Ishikawa (cell line): ENCODE measurements around the gene TDRD15.

Source experiments
- CEBPB ChIP-seq: IDR thresholded peaks from 2 replicates; pipeline ENCODE4 v1.6.1; 2012
- CREB1 ChIP-seq: IDR thresholded peaks from 2 replicates; pipeline ENCODE4 v1.6.1; 2012; ENCODE audit warnings: low read depth
- EGR1 ChIP-seq: IDR thresholded peaks from 2 replicates; pipeline ENCODE4 v1.6.1; 2012
- EP300 ChIP-seq: IDR thresholded peaks from 2 replicates; pipeline ENCODE4 v1.6.1; 2012; ENCODE audit warnings: borderline replicate concordance
- FOXM1 ChIP-seq: IDR thresholded peaks from 2 replicates; pipeline ENCODE4 v1.6.1; 2012; ENCODE audit warnings: low read depth, borderline replicate concordance
- MAX ChIP-seq: IDR thresholded peaks from 2 replicates; pipeline ENCODE4 v1.6.1; 2012
- NFIC ChIP-seq: IDR thresholded peaks from 2 replicates; pipeline ENCODE4 v1.6.1; 2012
- RAD21 ChIP-seq: IDR thresholded peaks from 2 replicates; pipeline ENCODE4 v1.6.1; 2012; ENCODE audit warnings: low read depth
- TAF1 ChIP-seq: IDR thresholded peaks from 2 replicates; pipeline ENCODE4 v1.6.1; 2012; ENCODE audit warnings: low read depth, mild to moderate bottlenecking
- TCF12 ChIP-seq: IDR thresholded peaks from 2 replicates; pipeline ENCODE4 v1.6.1; 2012; ENCODE audit warnings: low read depth
- TEAD4 ChIP-seq: IDR thresholded peaks from 2 replicates; pipeline ENCODE4 v1.6.1; 2012
- YY1 ChIP-seq: IDR thresholded peaks from 2 replicates; pipeline ENCODE4 v1.6.1; 2012; ENCODE audit warnings: low read depth
- ZBTB7A ChIP-seq: IDR thresholded peaks from 2 replicates; pipeline ENCODE4 v1.6.1; 2012; ENCODE audit warnings: low read depth
- TF ChIP-seq, protein P1 (sequence below): IDR thresholded peaks from 2 replicates; pipeline ENCODE4 v1.6.1; 2012
- TF ChIP-seq, protein P2 (sequence below): IDR thresholded peaks from 2 replicates; pipeline ENCODE4 v1.6.1; 2012; ENCODE audit warnings: low read depth, mild to moderate bottlenecking

Gene TDRD15

GRCh38 chr2:21161122-21161521 lies 37.4 kb downstream of the TDRD15 start:
- TF ChIP-seq MAX (no peak), YY1 (no peak), CREB1 (no peak), TEAD4 (no peak), TAF1 (no peak), RAD21 (no peak), EP300 (no peak), TCF12 (no peak), FOXM1 (no peak), CEBPB (no peak), NFIC (no peak), EGR1 (no peak), ZBTB7A (no peak)
- TF ChIP-seq, protein P1, sequence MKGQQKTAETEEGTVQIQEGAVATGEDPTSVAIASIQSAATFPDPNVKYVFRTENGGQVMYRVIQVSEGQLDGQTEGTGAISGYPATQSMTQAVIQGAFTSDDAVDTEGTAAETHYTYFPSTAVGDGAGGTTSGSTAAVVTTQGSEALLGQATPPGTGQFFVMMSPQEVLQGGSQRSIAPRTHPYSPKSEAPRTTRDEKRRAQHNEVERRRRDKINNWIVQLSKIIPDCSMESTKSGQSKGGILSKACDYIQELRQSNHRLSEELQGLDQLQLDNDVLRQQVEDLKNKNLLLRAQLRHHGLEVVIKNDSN: no peak
- TF ChIP-seq, protein P2, sequence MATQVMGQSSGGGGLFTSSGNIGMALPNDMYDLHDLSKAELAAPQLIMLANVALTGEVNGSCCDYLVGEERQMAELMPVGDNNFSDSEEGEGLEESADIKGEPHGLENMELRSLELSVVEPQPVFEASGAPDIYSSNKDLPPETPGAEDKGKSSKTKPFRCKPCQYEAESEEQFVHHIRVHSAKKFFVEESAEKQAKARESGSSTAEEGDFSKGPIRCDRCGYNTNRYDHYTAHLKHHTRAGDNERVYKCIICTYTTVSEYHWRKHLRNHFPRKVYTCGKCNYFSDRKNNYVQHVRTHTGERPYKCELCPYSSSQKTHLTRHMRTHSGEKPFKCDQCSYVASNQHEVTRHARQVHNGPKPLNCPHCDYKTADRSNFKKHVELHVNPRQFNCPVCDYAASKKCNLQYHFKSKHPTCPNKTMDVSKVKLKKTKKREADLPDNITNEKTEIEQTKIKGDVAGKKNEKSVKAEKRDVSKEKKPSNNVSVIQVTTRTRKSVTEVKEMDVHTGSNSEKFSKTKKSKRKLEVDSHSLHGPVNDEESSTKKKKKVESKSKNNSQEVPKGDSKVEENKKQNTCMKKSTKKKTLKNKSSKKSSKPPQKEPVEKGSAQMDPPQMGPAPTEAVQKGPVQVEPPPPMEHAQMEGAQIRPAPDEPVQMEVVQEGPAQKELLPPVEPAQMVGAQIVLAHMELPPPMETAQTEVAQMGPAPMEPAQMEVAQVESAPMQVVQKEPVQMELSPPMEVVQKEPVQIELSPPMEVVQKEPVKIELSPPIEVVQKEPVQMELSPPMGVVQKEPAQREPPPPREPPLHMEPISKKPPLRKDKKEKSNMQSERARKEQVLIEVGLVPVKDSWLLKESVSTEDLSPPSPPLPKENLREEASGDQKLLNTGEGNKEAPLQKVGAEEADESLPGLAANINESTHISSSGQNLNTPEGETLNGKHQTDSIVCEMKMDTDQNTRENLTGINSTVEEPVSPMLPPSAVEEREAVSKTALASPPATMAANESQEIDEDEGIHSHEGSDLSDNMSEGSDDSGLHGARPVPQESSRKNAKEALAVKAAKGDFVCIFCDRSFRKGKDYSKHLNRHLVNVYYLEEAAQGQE: no peak

DNA sequence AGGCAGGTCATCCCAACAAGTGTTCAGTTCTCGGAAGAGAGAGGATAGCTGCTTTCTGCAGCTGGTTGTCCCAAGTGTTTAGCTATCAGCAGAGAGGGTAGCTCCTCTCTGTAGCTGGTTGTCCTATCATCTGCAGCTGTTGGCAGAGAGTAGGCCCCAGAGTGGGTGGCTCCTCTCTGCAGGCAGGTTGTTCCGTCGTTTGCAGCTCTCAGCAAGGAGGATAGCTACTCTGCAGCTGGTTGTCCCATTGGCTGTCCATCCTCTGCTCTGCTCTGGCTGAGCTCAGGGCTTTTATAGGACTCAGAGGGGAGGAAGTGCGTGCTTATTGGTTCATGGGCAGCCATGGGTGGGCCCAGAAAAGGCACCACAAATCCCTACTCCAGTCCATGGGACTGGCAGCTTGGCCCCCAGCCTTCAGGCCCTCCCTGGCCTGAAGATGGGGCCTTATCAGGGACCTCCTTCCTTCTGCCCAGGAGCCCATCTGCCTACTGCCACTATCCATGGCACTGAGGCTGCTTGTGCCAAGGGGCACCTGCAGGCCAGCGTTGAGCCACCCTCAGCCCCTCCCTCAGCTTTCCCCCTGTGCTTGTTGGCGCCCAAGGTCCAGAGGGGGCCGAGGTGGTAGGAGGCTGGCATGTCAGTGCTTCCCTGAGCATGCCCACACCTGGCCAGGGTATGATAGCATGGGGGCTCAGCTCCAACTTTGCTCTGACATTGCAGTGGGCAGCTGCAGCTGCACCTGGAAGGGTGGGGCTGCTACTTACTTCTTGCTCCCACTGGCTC lies 38.3 kb downstream of the TDRD15 start:
- no peak for TF ChIP-seq EP300

- TF ChIP-seq, protein P2: no peak
- TF ChIP-seq FOXM1 (no peak), CREB1 (no peak), TEAD4 (no peak), ZBTB7A (no peak), TAF1 (no peak), EGR1 (no peak)
- TF ChIP-seq, protein P1: no peak
These were observed 38.8 kb downstream of the TDRD15 start for GRCh38 chr2:21162615-21162878.

DNA sequence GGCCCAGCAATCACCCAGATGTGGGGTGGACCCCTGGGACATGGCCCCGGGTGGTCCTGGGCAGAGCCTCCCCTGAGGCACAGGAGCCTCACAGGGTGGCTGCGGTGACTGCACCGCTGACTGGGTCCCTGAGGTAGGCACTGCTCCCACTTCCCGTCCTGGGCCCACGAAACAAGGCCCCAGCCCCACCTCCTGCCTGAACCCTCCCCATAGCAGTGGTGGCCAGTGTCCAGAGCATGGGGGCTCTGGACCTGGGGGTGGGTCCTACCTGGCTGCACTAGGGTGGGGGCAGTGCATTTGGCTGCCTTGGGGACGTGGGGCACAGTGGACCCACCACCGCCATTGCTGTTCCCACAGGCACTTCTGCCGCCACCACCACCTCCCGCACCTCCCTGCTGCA lies 39.4 kb downstream of the TDRD15 start:
- TF ChIP-seq TAF1 (no peak), ZBTB7A (no peak), CREB1 (no peak), TEAD4 (no peak), RAD21 (no peak), MAX (no peak), NFIC (no peak), FOXM1 (no peak), TCF12 (no peak), EGR1 (no peak), EP300 (no peak), YY1 (no peak)
- TF ChIP-seq, protein P2: no peak
- TF ChIP-seq, protein P1: no peak
